NCI-H187 treated with DMSO at 0.1 percent for 48 hours (cell line): ENCODE results near the gene KIF1B.

Experiments used
- DNase-seq: peaks from one replicate; lab custom pipeline; 2025; lab: John Stamatoyannopoulos, UW

KIF1B gene, protein sequence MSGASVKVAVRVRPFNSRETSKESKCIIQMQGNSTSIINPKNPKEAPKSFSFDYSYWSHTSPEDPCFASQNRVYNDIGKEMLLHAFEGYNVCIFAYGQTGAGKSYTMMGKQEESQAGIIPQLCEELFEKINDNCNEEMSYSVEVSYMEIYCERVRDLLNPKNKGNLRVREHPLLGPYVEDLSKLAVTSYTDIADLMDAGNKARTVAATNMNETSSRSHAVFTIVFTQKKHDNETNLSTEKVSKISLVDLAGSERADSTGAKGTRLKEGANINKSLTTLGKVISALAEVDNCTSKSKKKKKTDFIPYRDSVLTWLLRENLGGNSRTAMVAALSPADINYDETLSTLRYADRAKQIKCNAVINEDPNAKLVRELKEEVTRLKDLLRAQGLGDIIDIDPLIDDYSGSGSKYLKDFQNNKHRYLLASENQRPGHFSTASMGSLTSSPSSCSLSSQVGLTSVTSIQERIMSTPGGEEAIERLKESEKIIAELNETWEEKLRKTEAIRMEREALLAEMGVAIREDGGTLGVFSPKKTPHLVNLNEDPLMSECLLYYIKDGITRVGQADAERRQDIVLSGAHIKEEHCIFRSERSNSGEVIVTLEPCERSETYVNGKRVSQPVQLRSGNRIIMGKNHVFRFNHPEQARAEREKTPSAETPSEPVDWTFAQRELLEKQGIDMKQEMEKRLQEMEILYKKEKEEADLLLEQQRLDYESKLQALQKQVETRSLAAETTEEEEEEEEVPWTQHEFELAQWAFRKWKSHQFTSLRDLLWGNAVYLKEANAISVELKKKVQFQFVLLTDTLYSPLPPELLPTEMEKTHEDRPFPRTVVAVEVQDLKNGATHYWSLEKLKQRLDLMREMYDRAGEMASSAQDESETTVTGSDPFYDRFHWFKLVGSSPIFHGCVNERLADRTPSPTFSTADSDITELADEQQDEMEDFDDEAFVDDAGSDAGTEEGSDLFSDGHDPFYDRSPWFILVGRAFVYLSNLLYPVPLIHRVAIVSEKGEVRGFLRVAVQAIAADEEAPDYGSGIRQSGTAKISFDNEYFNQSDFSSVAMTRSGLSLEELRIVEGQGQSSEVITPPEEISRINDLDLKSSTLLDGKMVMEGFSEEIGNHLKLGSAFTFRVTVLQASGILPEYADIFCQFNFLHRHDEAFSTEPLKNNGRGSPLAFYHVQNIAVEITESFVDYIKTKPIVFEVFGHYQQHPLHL (N-terminal part only)

DNA sequence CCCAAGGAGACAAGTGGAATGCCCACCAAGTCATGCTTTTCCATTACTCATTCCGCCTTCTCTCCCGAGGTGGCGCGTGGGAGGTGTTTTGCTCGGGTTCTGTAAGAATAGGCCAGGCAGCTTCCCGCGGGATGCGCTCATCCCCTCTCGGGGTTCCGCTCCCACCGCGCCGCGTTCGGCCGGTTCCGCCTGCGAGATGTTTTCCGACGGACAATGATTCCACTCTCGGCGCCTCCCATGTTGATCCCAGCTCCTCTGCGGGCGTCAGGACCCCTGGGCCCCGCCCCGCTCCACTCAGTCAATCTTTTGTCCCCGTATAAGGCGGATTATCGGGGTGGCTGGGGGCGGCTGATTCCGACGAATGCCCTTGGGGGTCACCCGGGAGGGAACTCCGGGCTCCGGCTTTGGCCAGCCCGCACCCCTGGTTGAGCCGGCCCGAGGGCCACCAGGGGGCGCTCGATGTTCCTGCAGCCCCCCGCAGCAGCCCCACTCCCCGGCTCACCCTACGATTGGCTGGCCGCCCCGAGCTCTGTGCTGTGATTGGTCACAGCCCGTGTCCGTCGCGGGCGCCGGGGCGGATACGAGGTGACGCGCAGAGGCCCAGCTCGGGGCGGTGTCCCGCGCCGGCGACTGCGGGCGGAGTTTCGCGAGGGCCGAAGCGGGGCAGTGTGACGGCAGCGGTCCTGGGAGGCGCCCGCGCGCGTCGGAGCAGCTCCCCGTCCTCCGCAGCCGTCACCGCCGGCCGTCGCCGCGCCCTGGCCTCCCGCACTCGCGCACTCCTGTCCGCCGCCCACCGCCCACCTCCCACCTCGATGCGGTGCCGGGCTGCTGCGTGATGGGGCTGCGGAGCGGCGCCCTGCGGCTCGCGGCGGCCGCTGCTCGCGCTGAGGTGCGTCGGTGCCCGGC, at the start of gene KIF1B:
Gene KIF1B (plus strand): TSS at position 666 of the 906 bp plus-strand sequence. CDS start 21,759 bp downstream, outside the sequence.
- peak; percentile 57 for DNase-seq

DNA sequence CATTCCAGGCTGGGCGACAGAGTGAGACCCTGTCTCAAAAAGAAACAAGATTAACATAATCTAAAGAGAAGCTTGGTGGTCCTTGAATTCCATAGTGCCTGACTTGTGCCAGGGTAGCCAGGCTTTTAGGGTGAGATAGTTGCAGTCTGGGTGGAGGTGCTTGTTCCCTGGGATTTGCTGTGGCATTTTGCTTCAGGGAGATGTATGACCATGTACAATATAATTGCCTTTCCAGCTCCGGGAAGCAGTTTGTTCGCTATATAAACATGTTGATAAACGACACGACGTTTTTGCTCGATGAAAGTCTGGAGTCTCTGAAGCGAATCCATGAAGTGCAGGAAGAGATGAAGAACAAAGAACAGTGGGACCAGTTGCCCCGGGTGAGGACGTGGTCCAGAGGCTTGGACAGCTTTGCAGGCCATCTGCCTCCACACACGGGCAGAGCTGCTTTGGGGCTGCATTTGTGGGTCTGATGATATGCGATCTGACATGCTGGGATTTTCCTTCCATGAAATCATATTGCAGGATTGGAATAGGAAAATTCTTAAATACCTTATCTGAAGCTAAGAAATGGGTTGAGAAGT, 49.4 kb upstream of the KIF1B start:
- DNase-seq: no peak

DNA sequence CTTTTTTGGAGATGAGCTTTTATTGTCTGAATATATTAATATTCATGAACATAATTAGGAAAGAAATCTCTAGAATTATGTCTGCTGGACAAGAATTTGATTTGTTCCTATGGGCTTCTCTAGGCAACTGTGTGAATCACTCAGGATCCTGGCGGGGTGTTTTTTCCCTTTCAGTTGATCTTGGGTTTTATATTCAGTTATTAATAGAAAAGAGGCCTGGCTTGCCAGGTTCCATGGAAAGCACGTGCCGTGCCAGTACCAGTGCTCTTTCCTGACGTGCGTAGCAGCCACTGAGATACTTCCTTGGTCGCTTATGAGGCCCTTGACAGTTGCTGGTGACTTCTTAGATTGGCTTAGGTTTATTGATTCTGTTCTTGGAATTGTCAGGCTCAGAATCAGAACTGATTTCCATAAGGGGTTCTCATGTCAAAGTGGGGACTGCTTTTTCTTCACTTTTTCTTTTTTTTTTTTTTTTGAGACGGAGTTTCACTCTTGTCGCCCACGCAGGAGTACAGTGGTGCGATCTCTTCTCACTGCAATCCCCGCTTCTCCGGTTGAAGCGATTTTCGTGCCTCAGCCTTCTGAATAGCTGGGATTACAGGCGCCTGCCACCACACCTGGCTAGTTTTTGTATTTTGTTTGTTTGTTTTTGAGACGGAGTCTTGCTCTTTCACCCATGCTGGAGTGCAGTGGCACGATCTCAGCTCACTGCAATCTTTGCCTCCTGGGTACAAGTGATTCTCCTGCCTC, 48.7 kb upstream of the KIF1B start:
- DNase-seq: no peak

DNA sequence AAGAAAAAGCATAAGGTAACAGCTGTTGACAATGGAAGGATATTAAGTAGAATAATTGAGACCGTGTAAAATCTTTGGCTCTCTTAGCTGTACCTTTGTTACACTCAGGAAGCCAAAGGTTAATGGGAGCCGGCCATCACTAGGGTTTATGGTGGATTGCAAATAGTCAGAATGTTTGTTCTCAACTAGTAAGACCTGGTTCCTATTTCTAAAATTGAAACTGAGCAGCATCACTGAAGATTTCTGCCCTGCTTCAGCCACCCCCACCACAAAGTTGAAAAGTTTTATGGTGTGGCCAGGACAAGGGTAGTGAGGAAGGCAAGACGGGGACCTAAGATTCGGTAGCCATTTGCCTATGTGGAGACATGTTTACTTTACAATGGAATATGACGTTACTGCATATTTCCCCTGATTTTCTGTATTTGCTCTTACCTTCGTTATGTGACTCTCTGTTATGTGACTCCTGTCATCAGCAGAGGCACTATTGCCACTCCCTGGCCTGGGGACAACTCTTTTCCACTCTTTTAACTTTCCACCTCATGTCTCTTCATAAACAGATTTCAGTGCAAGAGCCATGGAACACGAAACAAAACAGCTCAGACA, 41.4 kb upstream of the KIF1B start:
- DNase-seq: no peak

DNA sequence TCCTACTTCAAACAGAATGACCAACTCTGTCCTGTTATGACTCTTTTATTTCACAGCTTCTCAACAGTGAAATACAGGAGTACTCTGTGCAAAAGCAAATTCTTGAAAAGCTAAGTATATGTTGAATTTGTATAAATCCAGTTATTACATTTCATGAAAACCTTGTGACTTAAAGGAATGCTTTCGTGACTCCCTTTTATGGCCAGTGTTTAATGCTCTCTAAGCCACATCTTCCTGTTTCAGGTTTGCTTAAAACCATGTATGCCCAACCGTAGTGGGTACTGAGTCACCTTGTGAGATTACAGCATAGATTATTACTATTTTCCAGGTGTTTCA, 40.2 kb upstream of the KIF1B start:
- DNase-seq: no peak

DNA sequence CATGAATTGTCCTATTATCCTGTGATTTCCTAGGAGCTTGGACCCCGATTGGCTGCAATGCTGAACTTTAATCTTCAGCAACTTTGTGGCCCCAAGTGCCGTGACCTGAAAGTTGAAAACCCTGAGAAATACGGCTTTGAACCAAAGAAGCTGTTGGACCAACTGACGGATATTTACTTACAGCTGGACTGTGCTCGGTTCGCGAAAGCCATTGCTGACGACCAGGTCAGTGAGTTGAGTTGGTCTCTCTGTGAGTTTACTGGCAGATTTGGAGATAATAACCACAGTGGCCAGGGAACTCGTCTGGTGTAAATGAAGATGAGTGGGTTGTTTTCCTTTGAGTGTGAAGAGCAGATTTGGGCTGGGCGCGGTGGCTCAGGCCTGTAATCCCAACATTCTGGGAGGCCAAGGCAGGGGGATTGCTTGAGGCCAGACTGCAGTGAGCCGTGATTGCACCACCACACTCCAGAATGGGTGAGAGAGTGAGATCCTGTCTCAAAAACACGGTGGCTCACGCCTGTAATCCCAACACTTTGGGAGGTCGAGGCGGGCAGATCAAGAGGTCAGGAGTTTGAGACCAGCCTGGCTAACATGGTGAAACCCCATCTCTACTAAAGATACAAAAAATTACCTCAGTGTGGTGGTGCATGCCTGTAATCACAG, 39.1 kb upstream of the KIF1B start:
- no peak for DNase-seq

DNA sequence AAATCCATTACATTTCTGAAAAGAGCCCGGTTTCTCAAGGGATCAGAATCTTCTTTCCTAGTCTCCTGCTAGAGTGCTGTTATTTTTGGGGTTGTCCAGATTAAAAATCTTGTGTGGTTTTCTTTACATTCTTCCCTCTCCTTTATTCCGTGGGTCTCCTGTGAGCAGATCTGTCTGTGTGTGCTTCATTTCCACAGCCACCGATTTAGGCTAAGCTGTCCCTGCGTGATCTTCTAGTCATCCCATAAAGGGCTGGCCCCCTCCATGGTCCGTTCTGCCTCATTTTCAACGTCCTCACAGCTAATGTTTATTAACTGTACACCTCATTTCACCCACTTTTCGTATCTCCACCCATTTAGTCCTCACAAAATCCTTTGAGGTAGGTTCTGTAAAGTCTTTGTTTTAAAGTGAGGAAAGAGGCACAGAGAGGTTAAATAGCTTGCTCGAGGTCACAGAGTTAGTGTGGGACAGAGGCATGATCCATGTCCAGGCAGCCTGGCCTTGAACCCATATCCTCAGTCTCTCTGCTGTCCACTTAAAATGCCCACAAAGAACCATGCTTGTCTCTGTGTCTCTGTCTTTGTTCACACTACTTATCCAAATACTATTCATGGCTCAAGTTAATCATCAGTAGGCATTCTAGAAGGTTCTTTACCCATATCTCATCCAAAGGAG, 38.2 kb upstream of the KIF1B start:
- DNase-seq: no peak

DNA sequence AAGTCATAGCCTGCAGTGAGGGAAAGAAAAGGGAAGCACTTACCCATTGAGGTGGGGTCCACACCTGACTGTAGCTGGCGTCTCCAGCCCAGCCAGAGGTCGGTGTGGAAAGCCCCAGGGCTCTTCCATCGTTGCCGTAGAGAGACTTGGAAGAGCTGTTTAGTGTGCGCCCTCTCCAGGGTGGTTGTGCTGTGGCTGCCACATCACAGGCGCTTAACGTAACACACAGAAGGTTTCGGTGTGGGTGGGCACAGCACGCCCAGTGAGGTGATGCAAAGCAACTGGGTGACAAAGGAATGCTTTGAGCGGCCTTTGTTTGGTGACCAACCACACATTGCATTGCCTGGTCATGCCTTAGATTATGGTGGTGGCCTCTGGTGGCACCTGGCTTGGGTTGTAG, 36.8 kb upstream of the KIF1B start:
- DNase-seq: no peak

DNA sequence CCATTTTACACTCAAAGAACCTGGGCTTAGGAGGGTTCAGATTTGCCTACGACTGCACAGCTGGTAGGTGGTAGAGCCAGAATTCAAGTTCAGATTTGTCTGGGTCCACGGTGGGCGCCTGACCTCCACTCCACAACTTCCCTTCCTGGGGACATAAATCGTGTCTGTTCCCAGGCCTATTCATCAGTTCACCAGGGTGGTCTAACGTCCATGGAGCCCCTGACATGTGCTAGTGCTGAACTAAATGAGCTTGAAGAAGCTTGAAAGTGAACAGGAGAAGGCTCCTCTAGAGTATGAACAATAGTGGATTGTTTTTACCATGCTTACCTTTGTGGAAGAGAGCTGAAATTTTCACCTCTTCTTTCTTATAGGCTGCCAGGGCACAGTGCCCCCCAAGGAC, 32.5 kb upstream of the KIF1B start:
- no peak for DNase-seq

DNA sequence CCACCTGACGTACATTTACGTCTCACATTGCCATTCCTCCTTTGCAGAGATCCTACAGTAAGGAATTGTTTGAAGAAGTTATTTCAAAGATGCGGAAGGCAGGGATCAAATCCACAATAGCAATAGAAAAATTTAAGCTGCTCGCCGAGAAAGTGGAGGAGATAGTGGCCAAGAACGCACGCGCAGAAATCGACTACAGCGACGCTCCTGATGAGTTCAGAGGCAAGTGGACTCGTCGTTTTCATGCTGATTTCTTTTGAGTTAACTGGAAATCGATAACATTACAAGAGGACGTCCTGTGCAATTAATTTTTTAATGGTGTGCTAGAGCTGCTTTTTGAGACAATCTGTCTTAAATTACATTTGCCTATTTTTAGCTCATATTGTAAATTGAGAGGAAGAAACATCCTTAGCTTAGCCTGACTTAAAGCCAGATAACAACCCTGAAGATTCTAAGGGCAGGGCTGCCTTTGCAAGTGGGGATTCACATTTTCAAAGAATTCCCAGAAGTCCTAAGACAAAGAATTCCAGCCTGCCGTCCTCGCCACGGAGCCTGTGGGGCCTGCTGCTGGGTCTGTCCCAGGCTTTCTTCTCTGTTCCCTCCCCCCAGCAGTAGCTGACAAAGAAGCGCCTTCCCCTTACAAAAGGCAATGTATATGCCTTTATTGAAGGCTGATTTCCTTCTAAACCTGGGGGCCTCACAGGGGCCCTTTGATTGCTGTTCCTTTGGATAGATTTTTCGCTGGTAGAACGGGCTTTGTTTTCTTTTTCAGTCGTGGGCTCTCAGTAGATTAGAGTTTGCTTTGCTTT, 31.6 kb upstream of the KIF1B start:
- no peak for DNase-seq

DNA sequence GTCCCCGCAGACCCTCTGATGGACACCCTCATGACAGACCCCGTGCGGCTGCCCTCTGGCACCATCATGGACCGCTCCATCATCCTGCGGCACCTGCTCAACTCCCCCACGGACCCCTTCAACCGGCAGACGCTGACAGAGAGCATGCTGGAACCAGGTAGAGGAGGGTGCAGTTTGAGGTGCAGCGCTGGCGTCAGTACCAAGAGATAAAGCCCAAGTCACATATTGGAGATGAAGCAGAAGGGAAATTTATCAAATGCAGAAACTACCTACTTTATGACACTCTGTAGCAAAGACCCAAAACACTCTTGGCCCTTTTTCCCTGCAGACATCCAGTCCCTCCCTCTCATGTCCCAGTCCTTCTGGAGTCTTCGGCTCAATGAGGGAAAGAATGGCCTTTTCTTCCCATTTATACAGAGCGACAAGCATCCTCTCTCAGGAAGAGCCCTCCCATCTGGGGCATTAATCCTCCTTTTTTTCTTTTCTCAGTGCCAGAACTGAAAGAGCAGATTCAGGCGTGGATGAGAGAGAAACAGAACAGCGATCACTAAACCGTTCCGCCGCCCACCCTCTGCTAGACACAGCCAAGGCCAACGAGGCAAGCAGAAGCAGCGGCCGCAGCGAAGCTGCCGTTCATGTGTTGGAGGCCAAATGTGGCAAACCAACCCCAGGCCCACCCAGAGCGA, 30.8 kb upstream of the KIF1B start:
- DNase-seq: no peak

DNA sequence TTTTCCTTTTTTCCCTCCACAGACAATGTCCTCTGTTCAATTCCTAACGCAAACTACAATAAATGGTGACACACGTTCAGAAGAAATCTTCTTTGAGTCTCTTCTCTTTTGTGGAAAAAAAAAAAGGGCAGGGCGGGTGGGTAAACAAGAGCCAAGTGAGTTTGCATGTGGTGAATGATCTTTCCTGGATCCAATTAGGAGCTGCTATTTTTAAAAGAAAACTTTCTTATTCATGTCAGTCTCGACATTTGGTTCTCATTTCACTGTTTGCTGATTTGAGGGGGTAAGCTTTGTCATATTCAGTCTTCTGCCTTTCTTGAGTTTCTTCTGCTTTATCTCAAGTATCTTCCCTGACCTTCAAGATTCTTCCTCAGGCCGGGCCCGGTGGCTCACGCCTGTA, 29.2 kb upstream of the KIF1B start:
- DNase-seq: no peak

DNA sequence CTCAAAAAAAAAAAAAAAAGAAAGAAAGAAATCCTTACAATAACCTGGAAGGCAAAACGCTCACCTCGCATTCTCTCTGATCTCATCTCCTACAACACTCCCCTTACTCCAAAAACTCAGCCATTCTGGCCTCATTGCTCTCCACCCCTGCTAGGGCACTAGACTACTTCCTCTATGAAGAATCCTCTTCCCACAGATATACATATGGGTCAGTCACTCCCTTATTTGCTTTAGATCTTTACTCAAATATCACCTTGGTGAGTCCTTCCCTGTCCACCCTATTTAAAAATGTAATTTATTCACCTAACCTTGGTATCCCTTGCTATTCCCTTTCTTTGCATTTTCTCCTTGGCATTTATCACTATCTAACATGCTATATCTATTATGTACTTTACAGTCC, 24.6 kb upstream of the KIF1B start:
- no peak for DNase-seq

DNA sequence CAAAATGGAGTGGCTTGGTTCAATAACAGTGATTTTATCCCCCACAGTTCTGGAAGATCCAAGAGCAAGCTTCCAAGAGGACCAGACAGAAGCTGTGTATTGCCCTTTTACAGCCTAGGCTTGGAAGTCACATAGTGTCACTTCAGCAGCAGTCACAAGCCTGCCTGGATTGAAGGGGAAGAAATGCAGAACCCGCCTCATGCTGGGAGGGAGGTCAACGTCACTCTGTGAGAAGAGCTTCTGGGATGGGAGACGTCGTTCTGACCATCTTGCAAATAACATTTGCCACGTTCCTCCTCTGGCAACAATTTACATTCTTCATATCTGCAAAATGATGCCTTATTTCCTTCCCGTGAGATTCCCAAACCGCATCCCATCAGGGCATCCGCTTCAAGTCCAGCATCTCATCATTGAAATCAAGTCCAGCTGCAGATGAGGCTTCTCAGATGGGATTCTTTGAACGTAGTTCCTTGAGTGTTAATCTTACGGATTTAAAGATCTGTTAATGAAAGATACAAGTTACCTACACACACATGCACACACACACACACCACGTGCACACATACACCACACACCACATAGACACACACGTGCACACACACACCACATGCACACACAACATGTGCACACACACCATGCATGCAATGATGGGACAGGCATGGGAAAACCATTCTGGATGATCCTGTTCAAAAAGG, 23.9 kb upstream of the KIF1B start:
- DNase-seq: no peak

DNA sequence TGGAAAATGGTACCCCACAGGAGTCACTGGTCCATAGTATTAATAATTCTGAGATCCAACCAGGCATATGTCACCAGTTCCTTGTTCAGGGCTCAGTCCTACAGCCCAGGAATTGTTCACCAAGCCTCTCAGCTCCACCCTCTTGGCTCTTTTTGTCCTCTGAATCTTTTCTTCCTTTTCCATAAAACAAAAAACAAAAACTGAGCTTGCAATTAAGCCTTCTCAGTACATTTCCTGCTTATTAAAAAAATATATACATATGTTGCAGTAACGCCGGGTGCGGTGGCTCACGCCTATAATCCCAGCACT, 23.4 kb upstream of the KIF1B start:
- DNase-seq: no peak

DNA sequence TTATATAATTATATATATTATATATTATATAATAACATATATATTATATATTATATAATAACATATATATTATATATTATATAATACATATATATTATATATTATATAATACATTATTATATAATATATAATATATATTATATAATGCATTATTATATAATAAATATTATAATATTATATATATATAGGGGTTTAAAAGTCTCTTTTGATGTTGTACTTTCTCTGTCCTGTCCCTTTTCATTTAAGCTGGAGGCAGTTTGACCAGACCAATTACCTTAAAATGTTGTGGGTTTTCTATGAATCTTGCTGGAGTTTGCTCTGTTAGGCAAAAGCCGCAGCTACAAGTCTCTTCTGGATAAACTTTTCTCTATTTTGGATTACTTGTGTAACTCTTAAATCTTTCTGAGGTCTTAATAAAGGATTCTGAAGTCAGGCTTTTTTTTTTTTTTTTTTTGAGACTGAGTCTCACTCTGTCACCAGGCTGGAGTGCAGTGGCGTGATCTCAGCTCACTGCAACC, 22.2 kb upstream of the KIF1B start:
- no peak for DNase-seq

DNA sequence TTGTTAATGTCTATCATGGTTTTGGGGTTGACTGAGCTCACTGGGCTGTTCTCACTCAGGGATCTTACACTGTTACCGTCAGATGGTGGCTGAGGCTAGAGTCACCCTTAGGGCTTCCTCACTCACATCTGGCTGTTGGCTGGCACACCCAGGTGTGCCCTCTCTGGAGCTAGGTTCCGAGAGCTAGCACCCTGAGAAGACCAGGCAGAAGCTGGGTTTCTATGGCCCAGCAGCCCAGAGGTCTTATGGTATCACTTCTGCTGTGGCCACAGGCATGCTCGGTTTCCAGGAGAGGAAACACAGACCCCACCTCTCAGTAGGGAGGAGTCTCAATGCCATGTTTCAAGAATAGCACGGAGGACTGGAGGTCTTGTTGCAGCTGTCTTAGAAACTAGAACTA, 20.7 kb upstream of the KIF1B start:
- DNase-seq: no peak
